Thoracic aorta (tissue), 2 donors: ENCODE data around the gene KRTAP10-8. TPM values are rescaled to one million over a fixed set of nuclear protein-coding genes. Genes with fewer than 3 reads are reported as not detected.

Experiments used
- ATAC-seq: fragments of 150-250 bp; one replicate; pipeline ENCODE4 v1.8.0; 2017; ENCODE audit warnings: low read depth; ENCODE audit not compliant: insufficient number of reproducible peaks, low FRiP score
- DNase-seq: peaks from one replicate; pipeline ENCODE4 v3.0.0-alpha.2; 2020; ENCODE audit warnings: low spot score
- H3K27ac ChIP-seq, 2 donors: fragments of 200-600 bp; sonication (generic); 1 replicate in 1 of 2; 2 replicates in 1 of 2; pipeline ENCODE4 v1.5.1; 2016; ENCODE audit warnings: mild to moderate bottlenecking in 2 of 2, moderate library complexity in 2 of 2
- H3K27me3 ChIP-seq: fragments of 200-600 bp; sonication (generic); replicated peaks from 2 replicates; pipeline ENCODE4 v1.6.0; 2016; ENCODE audit warnings: mild to moderate bottlenecking; ENCODE audit not compliant: insufficient read depth
- H3K36me3 ChIP-seq: fragments of 200-600 bp; sonication (generic); one replicate; pipeline ENCODE4 v1.5.1; 2016
- H3K4me1 ChIP-seq, 2 donors: fragments of 200-600 bp; sonication (generic); 1 replicate in 1 of 2; 2 replicates in 1 of 2; pipeline versions ENCODE4 v1.5.1 to v1.6.0; 2016; ENCODE audit warnings: low read depth in 2 of 2, mild to moderate bottlenecking in 1 of 2; ENCODE audit not compliant: control insufficient read depth in 1 of 2
- H3K4me3 ChIP-seq: fragments of 200-600 bp; sonication (generic); 2 replicates; pipeline ENCODE4 v1.5.1; 2016; ENCODE audit warnings: mild to moderate bottlenecking
- H3K9me3 ChIP-seq: fragments of 200-600 bp; sonication (generic); 2 replicates; pipeline ENCODE4 v1.5.1; 2016
- total RNA-seq, 2 donors: library from RNA; depleted of rRNA; stranded (reverse); fragments of >200 nt; gene quantifications; one replicate each; pipeline versions ENCODE4 v1.1.0 to v1.2.3, GENCODE V29; 2016
- TF ChIP-seq, protein P1 (sequence below): fragments of 200-600 bp; sonication (generic); IDR thresholded peaks from one replicate; pipeline ENCODE4 v1.5.1; 2019; ENCODE audit warnings: antibody characterized with exemption

KRTAP10-8 gene
- total RNA-seq, 2 donors from 2014 or later = not detected

DNA sequence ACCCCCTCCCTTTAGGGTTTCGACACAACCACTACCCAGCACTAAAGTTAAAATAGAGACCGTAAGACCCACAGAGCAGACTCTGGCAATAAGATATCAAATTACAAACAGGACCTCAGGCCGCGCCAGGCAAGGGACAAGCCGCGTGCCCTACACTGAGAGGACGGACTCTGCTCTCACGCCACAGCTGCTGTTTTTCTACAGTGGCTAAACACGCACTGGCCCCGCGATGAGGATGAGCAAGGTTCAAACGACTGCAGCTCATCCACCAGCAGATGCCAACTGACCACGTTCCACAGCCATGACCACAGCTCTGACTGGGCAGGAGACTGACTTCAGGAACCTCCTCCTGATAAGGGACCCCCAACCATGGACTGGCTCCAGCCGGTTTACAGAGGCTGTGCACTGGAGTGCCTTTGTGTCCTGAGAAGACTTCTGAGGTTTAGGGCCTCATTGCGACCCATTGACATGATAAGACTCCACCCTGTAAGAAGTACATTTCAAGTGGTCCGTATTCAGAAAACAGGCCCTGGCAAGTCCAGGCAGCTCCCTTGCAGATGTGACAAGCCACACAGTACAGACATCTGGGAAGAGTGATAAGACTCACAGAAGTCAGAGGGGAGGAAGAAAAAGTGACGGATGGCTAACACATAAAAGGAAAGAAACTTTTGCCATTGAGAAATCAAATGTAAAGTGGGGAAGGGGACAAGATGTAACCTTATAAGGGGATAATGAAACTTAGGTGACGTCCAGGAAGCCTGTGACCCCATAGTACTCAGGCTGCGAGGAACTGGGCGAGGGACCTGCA is 18.1 kb upstream of the KRTAP10-8 start:
- TF ChIP-seq, protein P1, sequence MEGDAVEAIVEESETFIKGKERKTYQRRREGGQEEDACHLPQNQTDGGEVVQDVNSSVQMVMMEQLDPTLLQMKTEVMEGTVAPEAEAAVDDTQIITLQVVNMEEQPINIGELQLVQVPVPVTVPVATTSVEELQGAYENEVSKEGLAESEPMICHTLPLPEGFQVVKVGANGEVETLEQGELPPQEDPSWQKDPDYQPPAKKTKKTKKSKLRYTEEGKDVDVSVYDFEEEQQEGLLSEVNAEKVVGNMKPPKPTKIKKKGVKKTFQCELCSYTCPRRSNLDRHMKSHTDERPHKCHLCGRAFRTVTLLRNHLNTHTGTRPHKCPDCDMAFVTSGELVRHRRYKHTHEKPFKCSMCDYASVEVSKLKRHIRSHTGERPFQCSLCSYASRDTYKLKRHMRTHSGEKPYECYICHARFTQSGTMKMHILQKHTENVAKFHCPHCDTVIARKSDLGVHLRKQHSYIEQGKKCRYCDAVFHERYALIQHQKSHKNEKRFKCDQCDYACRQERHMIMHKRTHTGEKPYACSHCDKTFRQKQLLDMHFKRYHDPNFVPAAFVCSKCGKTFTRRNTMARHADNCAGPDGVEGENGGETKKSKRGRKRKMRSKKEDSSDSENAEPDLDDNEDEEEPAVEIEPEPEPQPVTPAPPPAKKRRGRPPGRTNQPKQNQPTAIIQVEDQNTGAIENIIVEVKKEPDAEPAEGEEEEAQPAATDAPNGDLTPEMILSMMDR = no peak
- no peak overlapping the region for H3K27ac ChIP-seq
- no peaks in the 10 kb centered on the region for H3K4me1 ChIP-seq
- no peak overlapping the region for H3K4me3 ChIP-seq
- no peaks in the 10 kb centered on the region for H3K36me3 ChIP-seq
- no peak for DNase-seq
- H3K9me3 ChIP-seq = no peaks in the 10 kb centered on the region
- no peak for ATAC-seq
- no peaks in the 10 kb centered on the region for H3K27me3 ChIP-seq

DNA sequence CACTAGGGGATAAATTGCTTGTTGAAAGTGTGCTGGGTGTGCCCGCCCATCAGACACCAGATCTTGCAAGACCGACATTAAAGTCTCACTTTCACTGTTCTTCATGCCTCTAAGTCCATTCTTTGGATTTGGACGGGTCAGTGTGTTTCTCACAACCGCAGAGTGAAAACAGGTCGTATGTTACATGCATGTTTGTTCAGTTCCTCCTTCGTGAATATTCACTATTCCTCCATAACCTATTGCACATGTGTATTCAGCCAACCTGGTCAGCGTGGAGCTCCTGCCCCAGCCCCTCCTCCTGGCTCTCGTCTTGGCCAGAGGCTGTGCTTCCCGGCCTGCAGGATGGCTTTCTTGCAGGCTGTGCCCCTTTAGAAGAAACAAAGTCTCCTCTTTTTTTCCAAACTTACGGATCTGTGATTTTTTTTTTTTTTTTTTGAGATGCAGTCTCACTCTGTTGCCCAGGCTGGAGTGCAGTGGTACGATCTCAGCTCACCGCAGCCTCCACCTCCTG is 17.4 kb upstream of the KRTAP10-8 start:
- H3K36me3 ChIP-seq = no peaks in the 10 kb centered on the region
- H3K4me1 ChIP-seq = no peaks in the 10 kb centered on the region
- H3K9me3 ChIP-seq = no peaks in the 10 kb centered on the region
- no peaks in the 10 kb centered on the region for H3K27me3 ChIP-seq
- H3K4me3 ChIP-seq = no peak overlapping the region
- TF ChIP-seq, protein P1 = no peak
- ATAC-seq (no peak), DNase-seq (no peak)
- no peak overlapping the region for H3K27ac ChIP-seq

DNA sequence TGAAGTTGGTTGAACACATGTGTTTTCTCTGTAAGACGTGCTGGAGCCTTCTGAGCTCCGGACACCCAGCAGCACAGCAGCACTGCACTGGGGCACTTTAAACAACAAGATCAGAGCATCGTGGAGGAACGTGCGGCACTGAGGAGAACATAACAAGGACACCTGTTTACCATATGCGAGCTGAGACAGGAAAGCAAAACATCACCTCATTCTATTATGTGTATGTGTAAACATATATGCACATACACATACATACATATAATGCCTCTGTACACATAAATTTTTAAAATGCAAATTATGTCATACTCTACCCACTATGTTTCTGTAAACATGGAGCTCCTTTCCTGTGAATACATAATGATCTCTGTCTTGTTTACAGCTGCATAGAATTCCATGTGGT is 16.4 kb upstream of the KRTAP10-8 start:
- no peaks in the 10 kb centered on the region for H3K4me1 ChIP-seq
- ATAC-seq = no peak
- TF ChIP-seq, protein P1 = no peak
- no peak overlapping the region for H3K27ac ChIP-seq
- H3K27me3 ChIP-seq = no peaks in the 10 kb centered on the region
- H3K9me3 ChIP-seq = no peaks in the 10 kb centered on the region
- H3K36me3 ChIP-seq = no peaks in the 10 kb centered on the region
- no peak overlapping the region for H3K4me3 ChIP-seq
- no peak for DNase-seq

DNA sequence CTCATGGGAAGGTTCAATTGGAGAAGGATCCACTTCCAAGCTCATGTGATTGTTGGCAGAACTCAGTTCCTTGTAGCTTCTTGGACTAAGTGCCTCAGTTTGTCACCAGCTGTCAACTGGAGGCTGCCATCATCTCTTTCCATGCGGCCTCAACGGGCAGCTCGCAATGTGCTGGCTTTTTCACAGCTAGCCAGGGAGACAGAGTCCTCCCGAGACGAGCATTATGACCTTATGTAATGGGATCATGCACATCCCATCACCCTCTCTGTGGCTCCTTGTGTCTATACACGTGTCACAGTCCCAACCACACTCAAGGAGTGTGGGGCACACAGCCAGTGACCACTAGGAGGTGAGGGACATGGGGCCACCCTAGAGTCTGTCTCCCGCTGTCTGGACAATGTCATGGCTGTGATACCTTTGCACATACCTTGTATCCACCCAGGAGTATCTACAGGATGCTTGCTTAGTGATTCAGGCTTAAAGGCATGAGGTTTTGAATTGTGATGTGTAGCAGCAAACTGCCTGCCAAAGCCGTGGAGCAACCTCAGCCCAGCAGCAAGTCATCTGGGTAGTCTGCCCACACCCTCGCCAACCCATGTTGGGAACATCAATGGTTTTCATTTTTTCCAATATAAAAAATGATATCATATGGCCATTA is 15.7 kb upstream of the KRTAP10-8 start:
- no peak for ATAC-seq
- H3K27me3 ChIP-seq = no peaks in the 10 kb centered on the region
- no peak overlapping the region for H3K4me3 ChIP-seq
- no peak for DNase-seq
- no peaks in the 10 kb centered on the region for H3K9me3 ChIP-seq
- H3K4me1 ChIP-seq = no peaks in the 10 kb centered on the region
- TF ChIP-seq, protein P1 = no peak
- no peak overlapping the region for H3K27ac ChIP-seq
- H3K36me3 ChIP-seq = no peaks in the 10 kb centered on the region

DNA sequence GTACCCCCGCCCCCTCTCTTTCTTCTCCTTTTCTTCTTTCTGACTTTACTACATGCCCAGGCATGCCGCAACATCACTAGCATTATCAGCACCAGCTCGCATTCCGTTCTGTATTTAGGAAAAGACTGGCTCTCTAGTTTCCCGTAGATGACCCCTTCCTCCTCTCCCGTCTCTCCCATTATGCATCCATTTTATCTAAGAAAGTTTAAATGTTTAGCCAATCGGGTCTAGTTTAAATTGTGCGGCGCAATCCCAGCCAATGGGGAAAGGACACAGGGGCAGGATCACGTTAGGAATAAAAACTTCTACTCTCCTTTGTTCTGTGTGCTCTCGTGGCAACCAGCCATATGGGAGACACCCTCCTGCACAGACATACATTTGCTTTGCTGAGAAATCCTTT is 13.8 kb upstream of the KRTAP10-8 start:
- Histone ChIP-seq H3K4me3 (no peak overlapping the region), H3K4me1 (no peaks in the 10 kb centered on the region), H3K36me3 (no peaks in the 10 kb centered on the region), H3K9me3 (no peaks in the 10 kb centered on the region), H3K27ac (no peak overlapping the region), H3K27me3 (no peaks in the 10 kb centered on the region)
- TF ChIP-seq, protein P1 = no peak
- no peak for DNase-seq
- no peak for ATAC-seq
